HepG2 (cell line): ENCODE results near the gene CHMP6. TPM values are rescaled to one million over a fixed set of nuclear protein-coding genes. Genes with fewer than 3 reads are reported as not detected.

ENCODE experiments used
- DNMT1 ChIP-seq: sonication (generic); formaldehyde crosslinking; IDR thresholded peaks from 2 replicates; pipeline ENCODE4 v1.5.1; 2020; ENCODE audit warnings: mild to moderate bottlenecking, missing genetic modification reagents
- HINFP ChIP-seq: sonication (generic); formaldehyde crosslinking; IDR thresholded peaks from 2 replicates; pipeline ENCODE4 v1.4.0; 2020; ENCODE audit warnings: low read depth, mild to moderate bottlenecking, missing genetic modification reagents
- HNRNPLL ChIP-seq: fragments of 200-400 bp; formaldehyde crosslinking; IDR thresholded peaks from 2 replicates; pipeline ENCODE4 v1.6.1; 2017; ENCODE audit warnings: mild to moderate bottlenecking, low read depth, low read length; ENCODE audit not compliant: poor library complexity, severe bottlenecking
- ZNF235 ChIP-seq: sonication (generic); formaldehyde crosslinking; IDR thresholded peaks from 2 replicates; pipeline ENCODE4 v1.8.1; 2023; ENCODE audit warnings: mild to moderate bottlenecking, missing genetic modification reagents, borderline replicate concordance
- ZNF362 ChIP-seq: sonication (generic); formaldehyde crosslinking; IDR thresholded peaks from 2 replicates; pipeline ENCODE4 v1.4.0; 2020; ENCODE audit warnings: missing genetic modification reagents, mild to moderate bottlenecking, borderline replicate concordance
- ZZZ3 ChIP-seq: sonication (generic); formaldehyde crosslinking; IDR thresholded peaks from 2 replicates; pipeline ENCODE4 v1.4.0; 2020; ENCODE audit warnings: missing genetic modification reagents, mild to moderate bottlenecking, borderline replicate concordance
- polyA plus RNA-seq, 8 experiments: library from polyadenylated mRNA; depleted of rRNA in 3 of 8; stranded (reverse) in 7 of 8; unstranded in 1 of 8; fragments of >200 nt; fragmentation: Illumina TruSeq in 4 of 8; extraction: Trizol in 4 of 8; gene quantifications; 2 replicates each; pipeline versions ENCODE4 v1.2.1 to v1.2.3, GENCODE V29; 2011 to 2016; ENCODE audit warnings: low read depth in 4 of 8, missing spikeins in 1 of 8, mixed read lengths in 1 of 8; ENCODE audit not compliant: insufficient read depth in 1 of 8
- total RNA-seq, 5 experiments: library from RNA; depleted of rRNA; stranded (reverse); fragments of >200 nt; fragmentation: Illumina TruSeq; extraction: Trizol; gene quantifications; 2 replicates each; pipeline ENCODE4 v1.2.3, GENCODE V29; 2016; ENCODE audit warnings: low read depth in 1 of 5
- TF ChIP-seq, protein P1 (sequence below): sonication (generic); formaldehyde crosslinking; IDR thresholded peaks from 2 replicates; pipeline ENCODE4 v1.9.0; 2022; ENCODE audit warnings: missing genetic modification reagents, mild to moderate bottlenecking, borderline replicate concordance

Gene CHMP6
- total and polyA plus RNA-seq, 2 of the 13 experiments (the other 11 are each of a cell fraction or from before 2014, with no cell fraction given), result 11.1 to 24.2 TPM

- peak; percentile 10 for TF ChIP-seq HNRNPLL
- TF ChIP-seq HINFP (CRISPR knock-in tag), result no peak
- TF ChIP-seq ZZZ3 (CRISPR knock-in tag), result 0 out of 2 replicates have a peak, but pooled peaks have one; percentile 24
- no peak for TF ChIP-seq DNMT1 (CRISPR knock-in tag)
- 0 out of 2 replicates have a peak, but pooled peaks have one; percentile 14 for TF ChIP-seq ZNF235 (CRISPR knock-in tag)
- TF ChIP-seq, protein P1, sequence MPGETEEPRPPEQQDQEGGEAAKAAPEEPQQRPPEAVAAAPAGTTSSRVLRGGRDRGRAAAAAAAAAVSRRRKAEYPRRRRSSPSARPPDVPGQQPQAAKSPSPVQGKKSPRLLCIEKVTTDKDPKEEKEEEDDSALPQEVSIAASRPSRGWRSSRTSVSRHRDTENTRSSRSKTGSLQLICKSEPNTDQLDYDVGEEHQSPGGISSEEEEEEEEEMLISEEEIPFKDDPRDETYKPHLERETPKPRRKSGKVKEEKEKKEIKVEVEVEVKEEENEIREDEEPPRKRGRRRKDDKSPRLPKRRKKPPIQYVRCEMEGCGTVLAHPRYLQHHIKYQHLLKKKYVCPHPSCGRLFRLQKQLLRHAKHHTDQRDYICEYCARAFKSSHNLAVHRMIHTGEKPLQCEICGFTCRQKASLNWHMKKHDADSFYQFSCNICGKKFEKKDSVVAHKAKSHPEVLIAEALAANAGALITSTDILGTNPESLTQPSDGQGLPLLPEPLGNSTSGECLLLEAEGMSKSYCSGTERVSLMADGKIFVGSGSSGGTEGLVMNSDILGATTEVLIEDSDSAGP, result 0 out of 2 replicates have a peak, but pooled peaks have one; percentile 1
- TF ChIP-seq ZNF362 (CRISPR knock-in tag), result 0 out of 2 replicates have a peak, but pooled peaks have one; percentile 38
Measured at GRCh38 chr17:80970762-80971703, 20.6 kb upstream of the CHMP6 start (continued).
